ENCODE data around the gene OGDH.
A peak's percentile ranks its signal among the peaks of the same experiment; 100 is the strongest.
"Not testable (repeated sequence)": the region's sequence is repeated elsewhere in the genome, so short reads cannot be mapped to it uniquely, and the experiment has no call there.

Gene OGDH

GRCh38 chr7:44606341-44607140 is at the start of gene OGDH:
Gene OGDH (plus strand): TSS chr7:44606627. CDS start chr7:44624344, 17,717 bp downstream.
- peak within 1 kb of the TSS; percentile 91 for H3K27ac ChIP-seq
- peak; percentile 92 for DNase-seq (ENCODE audit: low read depth, low spot score)

- H3K27ac ChIP-seq, result no peak overlapping the region
- no peak for DNase-seq (ENCODE audit: low read depth, low spot score)
Measured at GRCh38 chr7:44557485-44557884, 48.9 kb upstream of the OGDH start.

GRCh38 chr7:44559485-44559884 is 46.9 kb upstream of the OGDH start:
- H3K27ac ChIP-seq, result no peak overlapping the region
- no peak for DNase-seq (ENCODE audit: low read depth, low spot score)

DNA sequence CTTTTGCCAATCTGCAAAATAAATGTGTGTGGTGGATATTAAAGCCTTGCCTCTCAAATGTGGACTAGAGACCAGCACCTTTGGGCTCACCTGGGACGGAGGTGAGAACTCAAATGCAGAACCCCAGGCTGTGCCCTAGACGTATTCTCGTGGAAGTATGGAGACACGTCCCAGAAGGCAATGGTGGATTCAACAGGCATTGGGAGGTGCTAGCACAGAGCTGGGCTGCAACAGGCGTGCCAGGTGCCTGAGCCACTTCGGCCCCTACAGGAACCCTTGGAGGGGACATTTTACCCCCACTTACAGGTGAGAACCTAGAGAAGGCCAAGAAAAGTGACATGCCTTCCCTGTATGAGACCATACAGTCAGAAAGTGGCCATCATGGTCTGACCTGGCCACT is 44.9 kb upstream of the OGDH start:
- DNase-seq (ENCODE audit: low read depth, low spot score), result no peak

DNA sequence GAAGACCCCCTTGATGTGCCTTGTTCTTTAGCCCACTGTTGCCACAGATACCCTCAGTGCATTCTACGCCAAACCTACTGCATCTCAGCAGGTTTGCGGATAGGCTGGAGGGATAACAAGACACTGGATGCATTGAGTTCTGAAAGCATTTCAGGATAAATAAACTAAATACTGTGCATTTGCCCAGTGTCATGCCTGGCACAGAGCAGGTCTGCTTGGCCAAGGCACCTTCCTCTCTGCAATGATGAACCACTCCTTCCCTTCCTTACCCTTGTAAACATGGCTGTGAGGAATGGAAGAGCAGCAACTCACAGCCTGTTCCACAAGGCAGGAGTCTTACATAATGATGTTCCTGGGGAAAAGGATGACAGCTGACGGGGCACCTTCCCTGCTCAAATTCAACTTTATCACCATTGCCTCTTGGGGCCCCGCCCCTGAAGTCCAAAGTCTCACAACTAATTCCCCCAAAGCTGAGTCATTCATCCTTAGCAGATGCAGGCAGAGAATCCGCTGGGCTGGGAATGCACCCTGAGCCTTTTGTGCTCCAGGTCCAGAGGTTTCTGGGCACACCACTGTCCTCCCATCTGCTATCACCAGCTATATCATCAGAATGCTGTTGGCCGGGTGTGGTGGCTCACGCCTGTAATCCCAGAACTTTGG is 44.3 kb upstream of the OGDH start:
- H3K27ac ChIP-seq, result no peak overlapping the region
- no peak for DNase-seq (ENCODE audit: low read depth, low spot score)

More for the DNA sequence above, 44.9 kb upstream of the OGDH start:
- H3K27ac ChIP-seq, result no peak overlapping the region

GRCh38 chr7:44562622-44562962 is 43.8 kb upstream of the OGDH start:
- H3K27ac ChIP-seq; DNase-seq (ENCODE audit: low read depth, low spot score): not testable (repeated sequence)

GRCh38 chr7:44563171-44563679 is 43.2 kb upstream of the OGDH start:
- no peak for DNase-seq (ENCODE audit: low read depth, low spot score)
- H3K27ac ChIP-seq, result no peak overlapping the region

DNA sequence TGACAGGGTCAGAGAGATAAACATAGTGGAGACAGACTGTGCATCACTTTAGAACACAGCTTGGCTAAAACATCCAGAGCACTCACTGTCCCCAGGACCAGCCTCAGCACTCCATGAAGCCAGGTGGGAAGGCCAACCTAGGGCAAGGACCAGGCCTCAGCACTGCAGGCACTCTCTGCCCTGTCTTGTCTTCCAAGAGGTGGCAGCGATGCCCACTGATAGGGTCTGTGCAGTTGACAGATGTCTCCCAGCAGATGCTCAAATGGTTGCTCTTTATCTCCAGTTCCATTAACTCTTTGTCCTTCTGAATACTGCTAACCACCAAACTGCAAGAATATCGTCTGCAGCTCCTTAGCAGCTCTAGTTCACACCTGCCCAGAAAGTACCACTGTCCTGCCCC is 41.8 kb upstream of the OGDH start:
- DNase-seq (ENCODE audit: low read depth, low spot score), result no peak
- no peak overlapping the region for H3K27ac ChIP-seq

GRCh38 chr7:44565097-44565794 is 41.2 kb upstream of the OGDH start:
- H3K27ac ChIP-seq, result no peak overlapping the region
- no peak for DNase-seq (ENCODE audit: low read depth, low spot score)

DNA sequence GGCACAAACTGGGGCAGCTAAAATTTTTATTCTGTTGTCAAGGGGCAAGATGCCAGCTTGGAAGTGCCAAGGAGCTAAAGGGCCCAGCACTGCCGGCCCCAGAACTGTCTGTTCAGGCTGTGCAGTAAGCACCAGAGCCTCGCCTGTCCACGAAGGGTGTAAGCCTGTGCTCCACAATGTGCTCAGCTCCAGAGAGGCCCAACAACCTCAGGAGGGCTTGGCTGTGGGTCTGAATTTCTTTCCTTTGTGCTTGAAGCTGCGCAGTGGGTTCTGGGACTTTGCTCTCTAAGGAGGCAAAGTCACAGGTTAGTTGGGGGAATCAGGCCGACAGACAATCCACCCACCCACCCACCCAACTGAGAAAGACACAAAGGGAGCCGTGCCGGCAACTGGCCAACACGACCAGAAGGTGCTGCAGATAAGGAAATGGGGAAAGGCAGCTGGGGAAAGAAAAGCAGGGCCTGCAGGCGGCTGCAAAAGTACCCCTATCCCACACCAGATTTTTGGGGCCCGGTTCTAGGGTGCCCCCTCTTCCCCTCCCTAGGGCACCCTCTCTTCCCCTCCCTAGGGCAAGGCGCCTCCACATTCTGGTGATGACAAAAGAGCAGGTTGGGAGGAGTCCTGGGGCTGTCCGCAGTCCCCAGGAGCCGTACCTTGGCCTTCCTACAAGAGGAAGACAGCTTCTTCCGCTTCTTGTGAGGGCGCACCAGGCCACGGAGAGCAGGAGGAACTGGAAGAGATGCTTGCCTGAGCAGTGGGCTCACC is 40.5 kb upstream of the OGDH start:
- H3K27ac ChIP-seq, result no peak overlapping the region
- DNase-seq (ENCODE audit: low read depth, low spot score), result no peak

GRCh38 chr7:44566680-44567079 is 39.7 kb upstream of the OGDH start:
- no peak for DNase-seq (ENCODE audit: low read depth, low spot score)
- no peak overlapping the region for H3K27ac ChIP-seq

GRCh38 chr7:44567884-44568283 is 38.5 kb upstream of the OGDH start:
- DNase-seq (ENCODE audit: low read depth, low spot score), result no peak
- H3K27ac ChIP-seq, result no peak overlapping the region

DNA sequence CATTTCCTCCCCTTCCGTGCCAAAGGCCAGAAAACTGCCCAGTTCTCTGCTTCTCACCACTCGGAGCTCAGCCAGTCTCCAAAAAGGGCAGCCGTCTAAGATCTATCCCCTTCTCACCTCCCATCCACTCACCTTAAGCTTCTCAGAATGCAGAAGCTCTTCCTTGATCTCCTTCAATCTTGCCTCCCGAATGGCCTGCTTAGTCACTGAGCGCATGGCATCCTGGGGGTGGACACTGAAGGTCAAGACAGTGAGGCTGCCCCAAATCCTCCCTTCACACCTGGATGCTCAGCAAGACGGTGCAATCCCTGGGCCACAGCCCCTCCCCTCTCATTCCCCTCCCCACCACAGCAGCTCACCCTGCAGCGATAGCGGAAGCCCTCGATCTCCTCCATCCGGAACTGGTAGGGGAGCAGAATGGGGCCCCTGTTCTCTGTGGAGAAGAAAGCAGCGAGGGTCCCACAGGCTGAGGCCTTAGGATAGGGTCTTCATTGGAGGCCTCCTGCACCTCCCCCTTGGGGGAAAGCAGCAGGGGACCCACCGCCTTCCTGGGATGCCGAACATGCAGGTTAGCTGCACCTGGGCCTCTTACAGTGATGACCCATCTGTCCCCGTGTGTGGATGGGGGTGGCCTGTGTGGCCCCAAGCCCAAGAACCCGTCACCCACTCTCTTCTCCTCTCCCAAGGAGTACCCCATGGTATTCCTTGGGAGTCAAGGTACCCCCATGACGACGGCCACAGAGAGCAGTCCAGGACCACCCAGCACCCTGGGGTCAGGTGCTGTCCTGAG is 37.5 kb upstream of the OGDH start:
- H3K27ac ChIP-seq, result no peak overlapping the region

DNA sequence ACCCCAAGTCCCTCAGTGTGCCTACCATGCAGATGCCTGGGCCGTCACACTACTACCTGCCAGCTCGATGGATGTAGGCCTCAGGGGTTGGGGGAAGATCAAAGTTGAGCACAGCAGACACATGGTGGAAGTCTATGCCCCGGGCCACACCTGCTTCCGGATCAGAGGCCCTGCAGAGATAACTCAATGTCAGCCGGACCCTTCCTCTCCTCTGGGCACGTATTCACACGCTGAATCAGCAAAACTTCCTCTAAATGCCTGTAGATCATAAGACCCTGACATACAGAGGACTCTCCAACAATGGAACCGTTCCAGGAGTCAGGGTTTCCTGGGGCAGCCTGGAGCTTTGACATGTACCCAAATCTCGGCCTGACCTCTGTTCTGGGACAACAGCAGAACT is 36.5 kb upstream of the OGDH start:
- no peak overlapping the region for H3K27ac ChIP-seq
- DNase-seq (ENCODE audit: low read depth, low spot score), result no peak

More for the DNA sequence above, 37.5 kb upstream of the OGDH start:
- no peak for DNase-seq (ENCODE audit: low read depth, low spot score)

GRCh38 chr7:44572771-44573170 is 33.7 kb upstream of the OGDH start:
- no peak for DNase-seq (ENCODE audit: low read depth, low spot score)
- peak overlapping the region; percentile 55 for H3K27ac ChIP-seq

- DNase-seq (ENCODE audit: low read depth, low spot score), result peak; percentile 58
- H3K27ac ChIP-seq, result peak within 1 kb of the TSS; percentile 55
Measured at GRCh38 chr7:44573464-44574286, 32.8 kb upstream of the OGDH start, which contains the start of gene DDX56. Gene DDX56 (minus strand): TSS chr7:44573908. CDS start chr7:44573895, 13 bp downstream.

DNA sequence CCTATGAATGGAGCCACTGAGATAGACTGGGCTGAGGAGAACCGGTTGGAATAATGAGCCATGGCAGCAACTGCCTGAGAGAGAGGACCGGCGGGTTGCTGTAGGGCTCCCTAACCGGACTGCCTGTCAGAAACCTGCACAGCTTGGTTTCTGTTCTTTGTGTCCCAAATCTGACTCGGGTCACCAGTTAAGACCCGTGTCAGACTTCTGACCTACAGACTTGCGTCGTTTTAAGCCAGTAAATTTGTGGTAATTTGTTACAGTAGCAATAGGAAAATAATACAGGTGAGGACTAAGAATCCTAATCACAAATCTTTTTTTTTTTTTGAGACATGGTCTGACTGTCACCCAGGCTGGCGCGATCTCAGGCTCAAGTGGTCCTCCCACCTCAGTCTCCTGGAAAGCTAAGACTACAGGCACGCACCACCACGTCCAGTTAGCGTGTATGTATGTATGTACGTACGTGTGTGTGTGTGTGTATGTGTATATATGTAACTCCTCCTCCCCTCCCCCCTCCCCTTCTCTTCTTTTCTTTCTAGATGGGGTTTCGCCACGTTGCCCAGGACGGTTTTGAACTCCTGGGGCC is 32.0 kb upstream of the OGDH start:
- peak overlapping the region; percentile 55 for H3K27ac ChIP-seq
- no peak for DNase-seq (ENCODE audit: low read depth, low spot score)

- no peak overlapping the region for H3K27ac ChIP-seq
- no peak for DNase-seq (ENCODE audit: low read depth, low spot score)
Measured at GRCh38 chr7:44575054-44575453, 31.4 kb upstream of the OGDH start.
